HepG2 (cell line): ENCODE measurements around the gene BACH2. TPM values are rescaled to one million over a fixed set of nuclear protein-coding genes. Genes with fewer than 3 reads are reported as not detected.

ENCODE experiments used
- ATAC-seq: fragments of 200-7000 bp; cut with Tn5 transposase; 3 replicates; pipeline ENCODE4 v1.9.1; 2020; ENCODE audit warnings: mild to moderate bottlenecking, moderate library complexity
- BruUV-seq: library from RNA; stranded (reverse); fragments of 400-500 nt; replicated peaks from 2 replicates; lab custom pipeline; 2021; lab: Mats Ljungman, UMichigan
- CTCF ChIA-PET: fragments of 300-600 bp; formaldehyde crosslinking; extraction: SDS; loops from one replicate; lab custom pipeline; 2021; ENCODE audit warnings: low total read pairs, inconsistent platforms, low intra/inter-chr PET ratio; lab: Yijun Ruan, JAX
- POLR2A ChIA-PET: fragments of 350-600 bp; sonication (Branson Sonifier 250); formaldehyde crosslinking; loops from one replicate; lab custom pipeline; 2020; ENCODE audit warnings: antibody characterized with exemption, inconsistent platforms; lab: Yijun Ruan, JAX
- DNase-seq: peaks from one replicate; pipeline ENCODE4 v3.0.0-alpha.2; 2015; ENCODE audit warnings: low spot score
- FAIRE-seq: peaks from 3 replicates; lab custom pipeline; 2011; peaks lifted over from hg19 to GRCh38; lab: Jason Lieb, UNC
- H2AFZ ChIP-seq: one replicate; pipeline ENCODE4 v1.6.1; 2011; ENCODE audit warnings: low read length, inconsistent platforms
- H3K27ac ChIP-seq: fragments of 300-600 bp; 3 replicates; pipeline ENCODE4 v1.8.0; 2011; ENCODE audit warnings: mixed run types, mild to moderate bottlenecking, mixed read lengths, low read length, inconsistent platforms; ENCODE audit not compliant: insufficient read depth; ENCODE audit errors: extremely low read length
- H3K27me3 ChIP-seq, 2 experiments: fragments of 200-600 bp in 1 of 2; 2 replicates in 1 of 2; 3 replicates in 1 of 2; pipeline versions ENCODE4 v1.6.0 to v1.8.0; 2011; ENCODE audit warnings: low read length in 2 of 2, mild to moderate bottlenecking in 2 of 2, moderate library complexity in 2 of 2, inconsistent platforms in 1 of 2; ENCODE audit not compliant: insufficient read depth in 2 of 2, control insufficient read depth in 1 of 2
- H3K36me3 ChIP-seq, 2 experiments: fragments of 200-600 bp in 1 of 2; replicated peaks in 1 of 2; 2 replicates in 1 of 2; 3 replicates in 1 of 2; pipeline versions ENCODE4 v1.5.1 to v1.8.0; 2011; ENCODE audit warnings: low read length in 2 of 2, inconsistent platforms in 1 of 2; ENCODE audit not compliant: insufficient read depth in 2 of 2, control insufficient read depth in 1 of 2
- H3K4me1 ChIP-seq: 2 replicates; pipeline ENCODE4 v1.5.1; 2012; ENCODE audit warnings: low read length, inconsistent platforms; ENCODE audit not compliant: insufficient read depth
- H3K4me2 ChIP-seq: 2 replicates; pipeline ENCODE4 v1.6.0; 2011; ENCODE audit warnings: low read depth, low read length, inconsistent platforms
- H3K4me3 ChIP-seq, 3 experiments: fragments of 200-600 bp in 1 of 3; sonication (generic), shearing (Covaris generic) in 1 of 3; replicated peaks in 1 of 3; 2 replicates each; pipeline ENCODE4 v1.5.1; 2011 to 2016; ENCODE audit warnings: low read length in 3 of 3, inconsistent platforms in 2 of 3, low read depth in 2 of 3, mild to moderate bottlenecking in 2 of 3, control low read depth in 1 of 3, mixed read lengths in 1 of 3; ENCODE audit not compliant: insufficient read depth in 1 of 3
- H3K79me2 ChIP-seq: one replicate; pipeline ENCODE4 v1.6.1; 2011; ENCODE audit warnings: low read length, inconsistent platforms; ENCODE audit not compliant: insufficient read depth
- H3K9ac ChIP-seq: 2 replicates; pipeline ENCODE4 v1.6.0; 2011; ENCODE audit warnings: mild to moderate bottlenecking, low read depth, low read length, inconsistent platforms; ENCODE audit not compliant: insufficient read depth
- H3K9me3 ChIP-seq: 2 replicates; pipeline ENCODE4 v1.5.1; 2012; ENCODE audit warnings: mild to moderate bottlenecking, low read length
- H4K20me1 ChIP-seq: 2 replicates; pipeline ENCODE4 v1.6.0; 2011; ENCODE audit warnings: inconsistent platforms, mild to moderate bottlenecking, low read length, moderate library complexity; ENCODE audit not compliant: insufficient read depth
- CC2D1A ChIP-seq: sonication (generic); formaldehyde crosslinking; IDR thresholded peaks from 2 replicates; pipeline ENCODE4 v1.8.1; 2023; ENCODE audit warnings: mild to moderate bottlenecking, missing genetic modification reagents
- DNMT3B ChIP-seq: conservative IDR thresholded peaks from 2 replicates; pipeline ENCODE4 v1.6.1; 2016; ENCODE audit warnings: missing biosample characterization, control low read depth
- EEA1 ChIP-seq: sonication (generic); formaldehyde crosslinking; IDR thresholded peaks from 2 replicates; pipeline ENCODE4 v1.5.1; 2020; ENCODE audit warnings: mild to moderate bottlenecking, missing genetic modification reagents, borderline replicate concordance
- GABPA ChIP-seq, 2 experiments: IDR thresholded peaks; 2 replicates each; pipeline ENCODE4 v1.6.1; 2011 to 2016; ENCODE audit warnings: low read depth in 2 of 2, low read length in 1 of 2, missing biosample characterization in 1 of 2, missing genetic modification characterization in 1 of 2
- SIN3B ChIP-seq: fragments of 150-350 bp; IDR thresholded peaks from 2 replicates; pipeline ENCODE4 v1.6.1; 2014; ENCODE audit warnings: low read length
- TBX3 ChIP-seq: fragments of 450-650 bp; IDR thresholded peaks from 2 replicates; pipeline ENCODE4 v1.6.1; 2017; ENCODE audit warnings: antibody characterized with exemption, mild to moderate bottlenecking, inconsistent platforms, borderline replicate concordance
- ZNF629 ChIP-seq: sonication (generic); formaldehyde crosslinking; conservative IDR thresholded peaks from 2 replicates; pipeline ENCODE4 v1.5.0; 2020; ENCODE audit warnings: missing genetic modification reagents
- WGBS: methylation state at CpG from one replicate; pipeline ENCODE4 v1.1.6; 2017; ENCODE audit warnings: low lambda C conversion rate; 5-methylcytosine and 5-hydroxymethylcytosine counted together
- in situ Hi-C: cut with HindIII; loops from 2 replicates; pipeline ENCODE4 v1.10.0; 2017; ENCODE audit warnings: low pct_unique_long_range_greater_than_20kb; ENCODE audit not compliant: extremely low pct_ligation_motif_present
- intact Hi-C: fragments of 100-400 bp; cut with micrococcal nuclease; formaldehyde crosslinking; loops from one replicate; pipeline ENCODE4 v1.10.0; 2022; ENCODE audit not compliant: unreplicated experiment
- polyA plus RNA-seq, 8 experiments: library from polyadenylated mRNA; depleted of rRNA in 3 of 8; stranded (reverse) in 7 of 8; unstranded in 1 of 8; fragments of >200 nt; fragmentation: Illumina TruSeq in 4 of 8; extraction: Trizol in 4 of 8; gene quantifications; 2 replicates each; pipeline versions ENCODE4 v1.2.1 to v1.2.3, GENCODE V29; 2011 to 2016; ENCODE audit warnings: low read depth in 4 of 8, missing spikeins in 1 of 8, mixed read lengths in 1 of 8; ENCODE audit not compliant: insufficient read depth in 1 of 8
- total RNA-seq, 5 experiments: library from RNA; depleted of rRNA; stranded (reverse); fragments of >200 nt; fragmentation: Illumina TruSeq; extraction: Trizol; gene quantifications; 2 replicates each; pipeline ENCODE4 v1.2.3, GENCODE V29; 2016; ENCODE audit warnings: low read depth in 1 of 5
- TF ChIP-seq, protein P1 (sequence below): IDR thresholded peaks from 2 replicates; pipeline ENCODE4 v1.6.1; 2016; ENCODE audit warnings: mild to moderate bottlenecking
- TF ChIP-seq, protein P2 (sequence below): sonication (generic); formaldehyde crosslinking; IDR thresholded peaks from 2 replicates; pipeline ENCODE4 v1.5.0; 2020; ENCODE audit warnings: mild to moderate bottlenecking, missing genetic modification reagents
- TF ChIP-seq, protein P3 (sequence below): sonication (generic); formaldehyde crosslinking; IDR thresholded peaks from 2 replicates; pipeline ENCODE4 v1.5.0; 2020; ENCODE audit warnings: mild to moderate bottlenecking, missing genetic modification reagents, moderate library complexity

The BACH2 gene
- total and polyA plus RNA-seq, 2 of the 13 experiments (the other 11 are each of a cell fraction or from before 2014, with no cell fraction given), result 0.01 TPM; not detected in 1

DNA sequence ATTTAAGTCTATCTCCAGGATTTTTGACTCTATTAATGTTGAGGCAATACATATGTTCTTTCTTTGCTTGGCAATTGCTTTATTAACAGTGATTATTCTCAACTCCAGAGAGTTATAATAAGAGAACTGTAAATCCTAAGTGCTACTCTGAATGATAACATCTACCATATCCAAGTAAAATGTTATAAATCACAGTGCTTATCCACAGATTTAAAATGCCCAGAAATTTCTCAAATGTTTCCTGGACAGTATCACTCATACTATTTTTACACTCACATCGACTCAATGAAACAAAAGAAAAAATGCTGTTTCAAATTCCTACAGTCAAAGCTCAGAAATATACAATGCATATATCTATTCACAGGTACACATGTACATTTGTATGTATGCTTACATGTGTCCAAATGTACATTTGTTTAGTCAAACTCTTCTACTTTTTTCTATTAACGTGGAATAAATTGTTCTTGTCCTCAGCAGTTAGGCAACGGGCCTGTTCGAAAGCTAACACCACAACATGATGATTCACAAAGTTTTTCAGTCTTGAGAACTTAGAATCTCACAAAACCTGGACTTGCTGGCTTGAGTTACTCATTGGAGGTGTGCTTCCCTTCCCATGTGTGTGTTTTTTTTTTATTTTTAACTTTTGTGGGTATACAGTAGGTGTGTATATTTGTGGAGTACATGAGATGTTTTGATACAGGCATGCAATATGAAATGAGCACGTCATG is 209.4 kb downstream of the BACH2 start (continued):
- TF ChIP-seq, protein P1, sequence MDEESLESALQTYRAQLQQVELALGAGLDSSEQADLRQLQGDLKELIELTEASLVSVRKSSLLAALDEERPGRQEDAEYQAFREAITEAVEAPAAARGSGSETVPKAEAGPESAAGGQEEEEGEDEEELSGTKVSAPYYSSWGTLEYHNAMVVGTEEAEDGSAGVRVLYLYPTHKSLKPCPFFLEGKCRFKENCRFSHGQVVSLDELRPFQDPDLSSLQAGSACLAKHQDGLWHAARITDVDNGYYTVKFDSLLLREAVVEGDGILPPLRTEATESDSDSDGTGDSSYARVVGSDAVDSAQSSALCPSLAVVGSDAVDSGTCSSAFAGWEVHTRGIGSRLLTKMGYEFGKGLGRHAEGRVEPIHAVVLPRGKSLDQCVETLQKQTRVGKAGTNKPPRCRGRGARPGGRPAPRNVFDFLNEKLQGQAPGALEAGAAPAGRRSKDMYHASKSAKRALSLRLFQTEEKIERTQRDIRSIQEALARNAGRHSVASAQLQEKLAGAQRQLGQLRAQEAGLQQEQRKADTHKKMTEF (CRISPR knock-in tag), result no peak
- TF ChIP-seq DNMT3B (CRISPR knock-in tag), result no peak
- TF ChIP-seq CC2D1A, result no peak
- TF ChIP-seq, protein P2, sequence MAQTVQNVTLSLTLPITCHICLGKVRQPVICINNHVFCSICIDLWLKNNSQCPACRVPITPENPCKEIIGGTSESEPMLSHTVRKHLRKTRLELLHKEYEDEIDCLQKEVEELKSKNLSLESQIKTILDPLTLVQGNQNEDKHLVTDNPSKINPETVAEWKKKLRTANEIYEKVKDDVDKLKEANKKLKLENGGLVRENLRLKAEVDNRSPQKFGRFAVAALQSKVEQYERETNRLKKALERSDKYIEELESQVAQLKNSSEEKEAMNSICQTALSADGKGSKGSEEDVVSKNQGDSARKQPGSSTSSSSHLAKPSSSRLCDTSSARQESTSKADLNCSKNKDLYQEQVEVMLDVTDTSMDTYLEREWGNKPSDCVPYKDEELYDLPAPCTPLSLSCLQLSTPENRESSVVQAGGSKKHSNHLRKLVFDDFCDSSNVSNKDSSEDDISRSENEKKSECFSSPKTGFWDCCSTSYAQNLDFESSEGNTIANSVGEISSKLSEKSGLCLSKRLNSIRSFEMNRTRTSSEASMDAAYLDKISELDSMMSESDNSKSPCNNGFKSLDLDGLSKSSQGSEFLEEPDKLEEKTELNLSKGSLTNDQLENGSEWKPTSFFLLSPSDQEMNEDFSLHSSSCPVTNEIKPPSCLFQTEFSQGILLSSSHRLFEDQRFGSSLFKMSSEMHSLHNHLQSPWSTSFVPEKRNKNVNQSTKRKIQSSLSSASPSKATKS (CRISPR knock-in tag), result no peak
- no peak for TF ChIP-seq SIN3B
- TF ChIP-seq, all 625 proteins: peak for 0

DNA sequence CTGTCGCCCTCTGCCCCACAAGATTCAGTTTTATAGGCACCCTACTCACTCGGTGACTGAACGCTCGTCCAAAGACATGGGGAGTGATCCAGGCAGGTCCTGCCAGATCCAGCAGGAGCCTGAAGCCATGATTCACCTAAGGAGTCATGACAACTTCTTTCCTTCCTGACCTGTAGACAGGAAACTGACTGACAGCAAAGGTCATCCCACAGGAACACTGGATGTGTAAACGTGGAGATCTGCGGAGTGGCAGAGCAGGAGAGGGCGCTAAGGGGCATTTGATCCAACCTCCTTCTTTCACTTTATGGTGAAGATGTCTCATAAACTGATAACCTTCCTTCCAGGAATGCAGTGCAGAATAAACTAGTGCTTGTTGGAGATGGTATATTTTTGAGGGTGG is 210.1 kb downstream of the BACH2 start:
- no peak for FAIRE-seq
- TF ChIP-seq, protein P3, sequence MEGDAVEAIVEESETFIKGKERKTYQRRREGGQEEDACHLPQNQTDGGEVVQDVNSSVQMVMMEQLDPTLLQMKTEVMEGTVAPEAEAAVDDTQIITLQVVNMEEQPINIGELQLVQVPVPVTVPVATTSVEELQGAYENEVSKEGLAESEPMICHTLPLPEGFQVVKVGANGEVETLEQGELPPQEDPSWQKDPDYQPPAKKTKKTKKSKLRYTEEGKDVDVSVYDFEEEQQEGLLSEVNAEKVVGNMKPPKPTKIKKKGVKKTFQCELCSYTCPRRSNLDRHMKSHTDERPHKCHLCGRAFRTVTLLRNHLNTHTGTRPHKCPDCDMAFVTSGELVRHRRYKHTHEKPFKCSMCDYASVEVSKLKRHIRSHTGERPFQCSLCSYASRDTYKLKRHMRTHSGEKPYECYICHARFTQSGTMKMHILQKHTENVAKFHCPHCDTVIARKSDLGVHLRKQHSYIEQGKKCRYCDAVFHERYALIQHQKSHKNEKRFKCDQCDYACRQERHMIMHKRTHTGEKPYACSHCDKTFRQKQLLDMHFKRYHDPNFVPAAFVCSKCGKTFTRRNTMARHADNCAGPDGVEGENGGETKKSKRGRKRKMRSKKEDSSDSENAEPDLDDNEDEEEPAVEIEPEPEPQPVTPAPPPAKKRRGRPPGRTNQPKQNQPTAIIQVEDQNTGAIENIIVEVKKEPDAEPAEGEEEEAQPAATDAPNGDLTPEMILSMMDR (CRISPR knock-in tag), result peak; percentile 24; the same call in 1 of the 2 replicates
- no peak for TF ChIP-seq ZNF629 (CRISPR knock-in tag)
- no peak for TF ChIP-seq TBX3
- no peak for TF ChIP-seq GABPA (IDR thresholded peaks at IDR 0.05; ENCODE audit: low read depth, low read length)
- TF ChIP-seq GABPA (CRISPR knock-in tag; IDR thresholded peaks at IDR 0.05; ENCODE audit: low read depth), result peak; percentile 17; the same call in 1 of the 2 replicates
- TF ChIP-seq EEA1 (CRISPR knock-in tag), result no peak
- TF ChIP-seq, all 625 proteins: peak for 2
- in situ Hi-C loops (no loop called here), intact Hi-C loops (no loop called here)
- H3K4me2 ChIP-seq, result no peak overlapping the region; the same call in 1 of the 2 replicates
- no TSS peak for BruUV-seq
- WGBS, result 0% methylated on average over 7 of the region's 7 CpGs
- H2AFZ ChIP-seq, result no peak overlapping the region
- no peaks in the 10 kb centered on the region for H3K9me3 ChIP-seq
- H3K27ac ChIP-seq, result no peak overlapping the region
- ATAC-seq, result peak; percentile 35; the same call in 1 of the 3 replicates
- H3K4me3 ChIP-seq, result no peak overlapping the region
- POLR2A ChIA-PET, result no interaction called here
- no peaks in the 10 kb centered on the region for H3K79me2 ChIP-seq
- H3K9ac ChIP-seq, result no peak overlapping the region
- no peaks in the 10 kb centered on the region for H3K36me3 ChIP-seq
- no peak for DNase-seq
- no peaks in the 10 kb centered on the region for H4K20me1 ChIP-seq
- CTCF ChIA-PET, result no interaction called here
- 0 out of 5 replicates have a peak, but pooled peaks cover 0 to 8% of the 10 kb centered on the region in 2 experiments for H3K27me3 ChIP-seq
- H3K4me1 ChIP-seq, result no peaks in the 10 kb centered on the region
